Measurements from ENCODE around the gene UTP15.
A peak's percentile ranks its signal among the peaks of the same experiment; 100 is the strongest.

The UTP15 gene, protein sequence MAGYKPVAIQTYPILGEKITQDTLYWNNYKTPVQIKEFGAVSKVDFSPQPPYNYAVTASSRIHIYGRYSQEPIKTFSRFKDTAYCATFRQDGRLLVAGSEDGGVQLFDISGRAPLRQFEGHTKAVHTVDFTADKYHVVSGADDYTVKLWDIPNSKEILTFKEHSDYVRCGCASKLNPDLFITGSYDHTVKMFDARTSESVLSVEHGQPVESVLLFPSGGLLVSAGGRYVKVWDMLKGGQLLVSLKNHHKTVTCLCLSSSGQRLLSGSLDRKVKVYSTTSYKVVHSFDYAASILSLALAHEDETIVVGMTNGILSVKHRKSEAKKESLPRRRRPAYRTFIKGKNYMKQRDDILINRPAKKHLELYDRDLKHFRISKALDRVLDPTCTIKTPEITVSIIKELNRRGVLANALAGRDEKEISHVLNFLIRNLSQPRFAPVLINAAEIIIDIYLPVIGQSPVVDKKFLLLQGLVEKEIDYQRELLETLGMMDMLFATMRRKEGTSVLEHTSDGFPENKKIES

DNA sequence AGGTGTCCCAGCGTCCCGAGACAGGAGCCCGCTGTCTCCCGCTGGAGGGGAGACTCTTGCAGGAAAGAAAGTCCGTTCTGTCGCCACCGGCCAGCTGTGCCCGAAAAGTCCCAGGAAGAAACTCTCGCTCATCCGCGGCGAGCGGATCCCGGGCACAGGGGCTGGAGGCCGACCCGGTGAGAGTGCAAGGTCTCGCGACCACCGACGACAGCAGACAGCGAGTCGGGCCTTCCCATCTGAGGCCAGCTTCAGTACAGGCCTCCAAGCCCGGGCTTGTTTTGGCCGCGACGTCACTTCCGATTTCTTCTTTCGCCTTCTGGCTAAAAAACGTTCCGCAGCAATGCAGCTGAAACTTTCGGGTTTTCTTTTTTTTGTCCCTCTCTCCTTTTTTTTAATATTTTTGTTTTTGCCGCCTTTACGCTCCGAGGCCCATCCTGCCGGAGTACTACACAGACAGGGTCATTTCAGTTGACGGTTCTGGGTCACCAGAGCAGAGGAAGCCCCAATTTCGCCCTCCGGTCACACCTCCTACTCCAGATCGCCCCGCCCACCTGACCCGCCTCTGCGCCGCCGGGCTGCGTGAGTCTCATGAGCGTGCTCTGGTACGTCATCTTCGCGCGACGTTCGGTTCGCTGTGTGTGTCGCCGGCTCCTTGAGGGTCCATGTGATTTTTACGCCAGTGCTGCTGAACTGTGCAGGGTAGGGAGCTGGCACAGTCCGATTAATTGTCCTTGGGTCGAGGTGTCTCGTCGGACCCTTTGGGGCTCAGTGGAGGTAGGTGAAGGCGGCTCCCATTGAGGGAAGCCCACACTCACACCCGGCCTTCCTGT lies at the start of gene UTP15, which contains the start of gene ANKRA2:
UTP15 (plus strand) TSS at position 605 of the 830 bp plus-strand sequence. CDS start 1,602 bp downstream, outside the sequence.
ANKRA2 (minus strand) TSS at position 501 of the 830 bp plus-strand sequence. CDS start 2,758 bp downstream, outside the sequence.
- peak; percentile 98 for DNase-seq

GRCh38 chr5:73519531-73520283 lies 45.8 kb upstream of the UTP15 start:
- DNase-seq = peak; percentile 84

DNA sequence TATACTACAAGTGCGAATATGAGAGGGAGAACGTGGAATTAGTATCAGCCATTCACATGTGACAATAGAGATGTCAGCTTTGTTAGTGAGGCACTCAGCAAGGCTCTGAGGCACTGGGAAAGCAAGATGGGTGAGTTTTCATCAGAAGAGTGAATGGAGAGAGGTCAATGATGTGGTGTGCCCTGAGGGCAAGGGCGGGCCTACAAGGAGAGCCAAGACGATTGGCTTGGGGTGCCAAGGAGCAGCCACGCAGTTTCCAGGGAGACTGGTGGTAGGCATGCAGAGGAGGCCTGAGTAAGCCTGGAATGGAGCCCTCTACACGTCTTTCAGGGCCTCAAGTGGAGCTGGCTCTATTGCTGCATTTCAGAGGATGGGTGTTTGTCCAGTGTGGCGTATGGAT lies 42.6 kb upstream of the UTP15 start:
- no peak for DNase-seq

GRCh38 chr5:73523861-73524260 lies 41.7 kb upstream of the UTP15 start:
- no peak for DNase-seq

DNA sequence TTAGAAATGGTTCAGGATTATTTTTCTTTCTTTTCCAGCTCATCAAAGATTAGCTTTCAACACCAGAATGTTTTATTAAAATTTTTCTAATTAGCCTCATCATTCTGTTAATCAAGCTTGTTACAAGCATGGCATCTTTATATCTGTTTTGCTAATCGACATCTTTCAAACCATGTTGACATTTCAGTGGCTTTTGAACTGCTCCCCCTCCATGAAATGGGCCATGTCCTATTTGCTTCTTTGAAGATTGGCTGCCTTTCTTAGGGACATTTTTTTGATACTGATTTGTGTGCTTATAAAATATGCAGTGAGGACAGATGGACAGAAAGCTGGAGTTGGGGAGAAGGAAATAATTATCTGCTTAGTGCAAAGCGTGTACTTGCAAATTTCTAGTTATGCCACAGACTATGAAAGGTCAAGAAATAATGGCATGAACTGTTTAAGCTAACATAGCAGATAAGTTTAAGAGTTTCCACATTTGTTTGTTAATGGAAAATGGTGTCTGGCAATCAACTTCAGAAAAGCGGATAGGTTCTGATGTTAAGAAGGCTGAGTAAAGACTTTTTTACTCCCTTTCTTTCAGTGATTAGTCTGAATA lies 39.8 kb upstream of the UTP15 start:
- no peak for DNase-seq

DNA sequence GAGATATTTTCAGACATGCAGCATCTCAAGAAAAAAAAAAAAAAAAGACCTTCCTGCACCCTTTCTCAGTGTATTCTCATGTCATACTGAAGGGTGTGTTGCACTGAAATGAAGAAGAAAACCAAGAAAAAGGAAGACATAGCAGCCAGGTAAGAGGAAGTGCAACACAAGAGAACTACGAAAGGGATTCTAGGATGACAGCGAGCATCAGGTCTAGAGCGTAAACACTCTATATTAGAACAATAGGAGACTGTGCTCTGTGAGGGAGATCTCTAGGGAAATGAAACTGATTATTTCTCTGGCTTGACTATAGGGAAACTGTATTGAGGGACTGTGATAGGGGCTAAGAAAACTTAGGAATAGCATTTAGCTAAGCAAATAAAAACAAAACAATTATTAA lies 37.3 kb upstream of the UTP15 start:
- no peak for DNase-seq

GRCh38 chr5:73529081-73529480 lies 36.5 kb upstream of the UTP15 start:
- DNase-seq = no peak

DNA sequence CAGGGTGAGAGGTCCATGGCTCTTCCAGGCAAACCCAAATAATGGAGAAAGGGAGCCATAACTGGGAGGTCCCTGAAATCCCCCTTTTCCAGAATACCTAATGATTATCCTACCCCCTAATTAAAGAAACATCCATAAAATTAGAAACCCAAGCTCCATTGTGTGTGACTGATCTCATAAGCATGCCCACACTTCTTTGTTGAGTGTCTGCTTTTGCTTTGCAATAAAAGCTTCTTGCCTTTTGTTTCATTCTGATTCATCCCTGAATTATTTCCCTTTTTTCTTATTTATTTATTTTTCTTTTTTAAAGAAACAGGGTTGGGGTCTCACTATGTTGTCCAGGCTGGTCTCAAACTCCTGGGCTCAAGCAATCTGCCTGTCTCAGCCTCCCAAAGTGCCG lies 34.2 kb upstream of the UTP15 start:
- no peak for DNase-seq

DNA sequence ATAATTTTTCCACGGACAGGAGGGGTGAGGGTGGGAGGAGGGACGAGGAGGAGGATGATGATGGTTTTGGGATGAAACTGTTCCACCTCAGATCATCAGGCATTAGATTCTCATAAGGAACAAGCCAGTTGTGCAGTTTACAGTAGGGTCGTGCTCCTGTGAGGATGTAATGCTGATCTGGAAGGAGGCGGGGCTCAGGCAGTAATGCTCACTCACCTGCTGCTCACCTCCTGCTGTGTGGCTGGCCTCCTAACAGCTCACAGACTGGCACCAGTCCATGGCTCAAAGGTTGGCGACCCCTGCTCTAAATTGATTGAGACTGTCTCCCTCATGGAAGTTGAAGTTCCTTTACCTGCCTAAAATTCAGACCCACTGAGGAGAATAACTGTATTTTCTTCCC lies 33.3 kb upstream of the UTP15 start:
- DNase-seq = no peak

DNA sequence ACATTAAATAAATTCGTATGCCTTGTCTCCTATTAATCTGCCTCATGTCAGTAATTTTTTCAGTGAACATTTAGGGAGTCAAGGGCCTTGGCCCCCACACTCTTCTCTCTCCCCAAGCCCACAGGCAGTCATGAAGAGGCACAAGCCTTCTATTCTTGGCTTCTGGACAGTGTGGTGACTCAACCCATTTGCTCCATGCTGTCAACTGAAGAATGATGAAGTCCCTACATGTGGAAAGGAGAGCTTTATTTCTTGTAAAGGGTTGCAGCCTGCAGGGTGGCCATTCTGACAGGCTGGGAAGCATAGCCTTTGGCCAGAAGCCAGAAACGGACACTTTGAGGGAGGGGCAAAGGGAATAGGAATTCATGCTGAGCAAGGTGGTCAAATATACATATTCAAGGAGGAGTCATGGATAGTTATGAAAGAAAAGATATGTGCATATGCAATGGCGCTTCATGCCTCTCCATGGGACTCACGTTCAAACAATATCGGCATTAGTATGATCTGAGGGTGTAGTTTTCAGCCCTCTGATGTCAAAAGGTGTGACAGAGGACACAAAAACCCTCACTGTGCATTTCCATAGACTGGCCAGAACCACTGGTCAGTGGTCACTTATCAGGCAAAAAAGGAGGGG lies 31.4 kb upstream of the UTP15 start:
- peak; percentile 18 for DNase-seq

GRCh38 chr5:73534971-73535370 lies 30.6 kb upstream of the UTP15 start:
- DNase-seq = no peak

DNA sequence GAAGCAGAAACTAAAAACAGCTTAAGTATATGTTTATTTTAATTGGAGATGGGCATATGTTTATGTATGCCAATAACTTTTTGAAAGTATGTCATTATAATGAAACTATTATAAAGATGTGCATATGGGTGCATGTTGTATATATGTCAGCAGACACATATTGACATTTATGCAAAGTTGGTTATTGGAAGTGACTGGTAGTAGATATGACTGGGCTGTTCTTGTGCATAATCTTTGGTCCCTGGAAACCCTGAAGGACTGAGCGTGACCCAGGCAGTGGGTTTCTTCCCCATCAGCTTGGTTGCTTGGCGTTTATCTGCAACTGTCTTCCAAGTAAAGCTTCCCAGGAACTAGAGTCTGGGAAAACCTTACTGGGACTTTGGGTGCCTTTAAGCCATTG lies 25.8 kb upstream of the UTP15 start:
- no peak for DNase-seq

DNA sequence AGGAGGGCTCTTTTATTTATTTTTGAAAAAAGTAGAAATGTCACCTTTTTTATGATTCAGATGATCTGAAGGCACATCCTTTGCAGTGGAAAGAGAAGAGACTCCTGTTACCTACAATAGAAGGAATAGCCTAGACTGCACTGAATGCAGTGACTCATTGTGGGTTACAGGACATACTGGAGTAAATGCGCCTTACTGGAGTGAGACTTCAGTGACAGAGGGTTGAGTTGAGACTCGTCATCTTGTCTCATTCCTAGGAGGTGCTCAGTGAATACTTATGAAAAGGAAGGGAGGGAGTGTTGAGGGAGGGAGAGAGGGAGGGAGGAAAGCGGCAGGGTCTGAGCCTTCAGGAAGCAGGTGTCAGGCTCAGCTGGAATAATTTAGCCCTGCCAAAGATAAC lies 25.4 kb upstream of the UTP15 start:
- DNase-seq = peak; percentile 79

GRCh38 chr5:73542020-73542419 lies 23.5 kb upstream of the UTP15 start:
- no peak for DNase-seq

- DNase-seq = no peak
These were observed 20.8 kb upstream of the UTP15 start for GRCh38 chr5:73544429-73545402.

- DNase-seq = no peak
These were observed 20.2 kb upstream of the UTP15 start for GRCh38 chr5:73545403-73545779.

DNA sequence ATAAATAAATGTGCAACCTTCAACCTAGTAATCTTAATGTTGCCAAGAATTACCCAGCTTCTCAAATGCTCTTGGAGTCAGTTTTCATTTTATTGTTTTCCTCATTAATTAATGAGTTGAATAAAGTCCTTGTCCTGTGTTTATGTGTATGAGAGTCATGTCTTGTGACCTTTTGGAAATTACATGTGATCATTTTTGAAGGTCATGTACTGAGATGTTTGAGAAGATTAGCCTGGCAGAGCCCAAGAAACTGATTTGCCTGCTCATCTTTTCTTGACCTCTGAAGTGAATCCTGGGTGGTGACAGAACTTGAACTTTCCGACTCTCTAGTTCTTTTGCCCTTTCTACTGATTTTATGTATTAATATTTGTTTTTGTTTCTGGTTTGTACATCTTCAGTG lies 15.5 kb upstream of the UTP15 start:
- no peak for DNase-seq

DNA sequence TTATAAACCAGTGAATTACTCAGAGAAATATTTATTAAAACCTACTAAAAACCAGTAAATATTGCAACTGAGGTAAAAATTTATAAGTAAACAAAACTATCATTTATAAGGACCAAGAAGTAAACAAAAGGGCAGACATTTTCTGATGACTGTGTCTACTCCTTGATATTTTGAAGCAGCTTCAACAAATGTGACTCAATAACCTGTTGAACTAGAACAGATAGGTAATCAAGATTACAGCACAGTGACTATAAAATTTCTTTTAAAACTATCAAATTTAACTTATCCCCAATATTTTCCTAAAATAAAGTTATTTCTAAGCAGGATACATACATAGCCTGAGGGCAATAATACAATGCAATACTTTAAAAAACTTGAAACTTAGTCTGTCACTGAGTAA lies 12.9 kb upstream of the UTP15 start:
- DNase-seq = no peak

GRCh38 chr5:73558950-73559349 lies 6.6 kb upstream of the UTP15 start:
- no peak for DNase-seq

DNA sequence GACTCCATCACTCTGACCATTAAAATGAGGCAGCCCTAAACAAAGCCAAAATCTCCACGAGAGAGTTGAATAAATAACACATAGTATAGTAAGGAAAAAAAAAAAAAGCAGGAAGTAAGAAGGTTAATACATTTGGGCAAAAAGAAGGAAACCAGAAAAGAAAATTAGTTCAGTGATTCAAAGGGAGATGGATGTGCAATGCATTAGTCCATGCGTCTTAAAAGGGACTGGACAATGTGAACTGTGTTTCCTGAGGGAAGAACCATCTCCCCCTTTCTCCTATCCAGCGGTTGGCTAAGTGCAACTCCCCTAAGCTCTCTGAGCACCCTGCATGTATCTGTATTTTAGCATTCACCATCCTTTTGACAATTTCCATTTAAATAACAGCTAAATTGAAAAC lies 1.5 kb upstream of the UTP15 start:
- DNase-seq = peak; percentile 13

GRCh38 chr5:73564675-73565074 lies 868 bp upstream of the UTP15 start:
- no peak for DNase-seq

Data from EL (cell line).